SK-N-SH treated with all-trans-retinoic acid at 6 μM for 48 hours (cell line): ENCODE data around the gene ZBTB39.

ENCODE experiments used
- ATAC-seq: fragments of 200-7000 bp; cut with Tn5 transposase; 3 replicates; pipeline ENCODE4 v1.9.1; 2020; ENCODE audit warnings: mild to moderate bottlenecking, moderate library complexity
- ARNTL ChIP-seq: fragments of 450-650 bp; formaldehyde crosslinking; IDR thresholded peaks from 2 replicates; pipeline ENCODE4 v1.5.0; 2020; ENCODE audit warnings: low read depth, mild to moderate bottlenecking, moderate library complexity, borderline replicate concordance
- BACH2 ChIP-seq: fragments of 250-450 bp; sonication (Bioruptor Pico); IDR thresholded peaks from 2 replicates; pipeline ENCODE4 v1.9.0; 2021; ENCODE audit warnings: mild to moderate bottlenecking, borderline replicate concordance
- CSDC2 ChIP-seq: fragments of 250-450 bp; sonication (Bioruptor Pico); IDR thresholded peaks from 2 replicates; pipeline ENCODE4 v1.5.0; 2020; ENCODE audit warnings: mild to moderate bottlenecking, moderate library complexity
- ESRRG ChIP-seq: fragments of 250-450 bp; sonication (Bioruptor Pico); IDR thresholded peaks from 2 replicates; pipeline ENCODE4 v1.6.1; 2021; ENCODE audit warnings: mild to moderate bottlenecking
- GLIS3 ChIP-seq: fragments of 250-450 bp; sonication (Bioruptor Pico); IDR thresholded peaks from 2 replicates; pipeline ENCODE4 v1.5.0; 2020; ENCODE audit warnings: mild to moderate bottlenecking, moderate library complexity
- ISL1 ChIP-seq: fragments of 250-450 bp; sonication (Bioruptor Pico); IDR thresholded peaks from 2 replicates; pipeline ENCODE4 v2.1.2; 2022; ENCODE audit warnings: mild to moderate bottlenecking, moderate library complexity
- OSR1 ChIP-seq: fragments of 250-450 bp; sonication (Bioruptor Pico); IDR thresholded peaks from 2 replicates; pipeline ENCODE4 v1.8.0; 2022; ENCODE audit warnings: moderate library complexity, mild to moderate bottlenecking, inconsistent platforms
- PPARA ChIP-seq: fragments of 250-450 bp; sonication (Bioruptor Pico); IDR thresholded peaks from 2 replicates; pipeline ENCODE4 v1.5.0; 2020; ENCODE audit warnings: mild to moderate bottlenecking, borderline replicate concordance
- RARB ChIP-seq: fragments of 250-450 bp; sonication (Bioruptor Pico); IDR thresholded peaks from 2 replicates; pipeline ENCODE4 v1.8.0; 2021; ENCODE audit warnings: mild to moderate bottlenecking, moderate library complexity
- SNAI2 ChIP-seq: fragments of 250-450 bp; sonication (Bioruptor Pico); IDR thresholded peaks from 2 replicates; pipeline ENCODE4 v1.5.0; 2020; ENCODE audit warnings: mild to moderate bottlenecking, moderate library complexity
- TCF4 ChIP-seq: fragments of 250-450 bp; sonication (Bioruptor Pico); IDR thresholded peaks from 2 replicates; pipeline ENCODE4 v1.8.0; 2021; ENCODE audit warnings: mild to moderate bottlenecking, moderate library complexity, borderline replicate concordance
- TOX ChIP-seq: fragments of 250-450 bp; sonication (Bioruptor Pico); IDR thresholded peaks from 2 replicates; pipeline ENCODE4 v1.8.0; 2021; ENCODE audit warnings: mild to moderate bottlenecking, moderate library complexity, borderline replicate concordance
- ZC3H10 ChIP-seq: fragments of 250-450 bp; sonication (Bioruptor Pico); IDR thresholded peaks from 2 replicates; pipeline ENCODE4 v1.5.1; 2021; ENCODE audit warnings: mild to moderate bottlenecking, moderate library complexity
- ZFP3 ChIP-seq: fragments of 250-450 bp; sonication (Bioruptor Pico); IDR thresholded peaks from 2 replicates; pipeline ENCODE4 v1.5.0; 2020; ENCODE audit warnings: mild to moderate bottlenecking, moderate library complexity
- ZFP30 ChIP-seq: fragments of 450-650 bp; formaldehyde crosslinking; IDR thresholded peaks from 2 replicates; pipeline ENCODE4 v1.5.0; 2022; ENCODE audit warnings: mild to moderate bottlenecking, moderate library complexity
- ZNF565 ChIP-seq: fragments of 450-650 bp; formaldehyde crosslinking; conservative IDR thresholded peaks from 2 replicates; pipeline ENCODE4 v1.5.0; 2020; ENCODE audit warnings: low read depth, mild to moderate bottlenecking, moderate library complexity
- ZNF70 ChIP-seq: fragments of 450-650 bp; formaldehyde crosslinking; IDR thresholded peaks from 2 replicates; pipeline ENCODE4 v1.5.0; 2020; ENCODE audit warnings: mild to moderate bottlenecking, moderate library complexity
- ZNF8 ChIP-seq: fragments of 450-650 bp; formaldehyde crosslinking; IDR thresholded peaks from 2 replicates; pipeline ENCODE4 v1.5.0; 2020; ENCODE audit warnings: mild to moderate bottlenecking, moderate library complexity
- TF ChIP-seq, protein P1 (sequence below): fragments of 250-450 bp; sonication (Bioruptor Pico); IDR thresholded peaks from 2 replicates; pipeline ENCODE4 v1.5.0; 2020; ENCODE audit warnings: mild to moderate bottlenecking, moderate library complexity
- TF ChIP-seq, protein P2 (sequence below): fragments of 250-450 bp; sonication (Bioruptor Pico); IDR thresholded peaks from 2 replicates; pipeline ENCODE4 v1.8.0; 2021; ENCODE audit warnings: low read depth, mild to moderate bottlenecking, moderate library complexity, borderline replicate concordance
- TF ChIP-seq, protein P3 (sequence below): fragments of 250-450 bp; sonication (Bioruptor Pico); IDR thresholded peaks from 2 replicates; pipeline ENCODE4 v1.5.1; 2020; ENCODE audit warnings: low read depth, mild to moderate bottlenecking, moderate library complexity
- TF ChIP-seq, protein P4 (sequence below): fragments of 250-450 bp; sonication (Bioruptor Pico); IDR thresholded peaks from 2 replicates; pipeline ENCODE4 v1.8.0; 2020; ENCODE audit warnings: mild to moderate bottlenecking, moderate library complexity, borderline replicate concordance

The ZBTB39 gene

DNA sequence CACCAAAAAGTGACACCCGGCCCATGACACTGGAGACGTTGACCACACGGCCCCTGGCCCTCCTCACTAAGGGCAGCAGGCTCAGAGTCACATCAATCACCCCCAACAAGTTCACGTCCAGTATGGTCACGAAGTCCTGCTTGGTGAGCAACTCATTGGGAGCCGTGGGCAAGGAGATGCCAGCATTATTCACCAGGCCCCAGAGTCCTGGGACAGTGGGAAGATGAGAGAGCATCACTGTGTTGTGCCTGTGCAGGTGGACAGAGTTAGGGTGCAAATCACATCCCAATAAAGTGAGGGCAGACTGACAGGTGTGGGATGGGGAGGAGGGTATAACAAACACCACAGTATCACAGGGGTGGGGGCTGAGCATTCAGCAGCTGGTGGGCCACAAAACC is 51.4 kb downstream of the ZBTB39 start:
- TF ChIP-seq BACH2 (no peak), ESRRG (CRISPR knock-in tag) (no peak), ZC3H10 (CRISPR knock-in tag) (no peak), RARB (CRISPR knock-in tag) (no peak), OSR1 (CRISPR knock-in tag) (no peak), ZNF70 (no peak), ZFP3 (no peak), SNAI2 (CRISPR knock-in tag) (no peak), ZFP30 (CRISPR knock-in tag) (no peak), GLIS3 (no peak), ZNF565 (CRISPR knock-in tag) (no peak), ARNTL (CRISPR knock-in tag) (no peak), TCF4 (no peak), PPARA (CRISPR knock-in tag) (no peak), TOX (CRISPR knock-in tag) (no peak), CSDC2 (CRISPR knock-in tag) (no peak), ZNF8 (no peak), ISL1 (no peak)
- TF ChIP-seq, protein P1, sequence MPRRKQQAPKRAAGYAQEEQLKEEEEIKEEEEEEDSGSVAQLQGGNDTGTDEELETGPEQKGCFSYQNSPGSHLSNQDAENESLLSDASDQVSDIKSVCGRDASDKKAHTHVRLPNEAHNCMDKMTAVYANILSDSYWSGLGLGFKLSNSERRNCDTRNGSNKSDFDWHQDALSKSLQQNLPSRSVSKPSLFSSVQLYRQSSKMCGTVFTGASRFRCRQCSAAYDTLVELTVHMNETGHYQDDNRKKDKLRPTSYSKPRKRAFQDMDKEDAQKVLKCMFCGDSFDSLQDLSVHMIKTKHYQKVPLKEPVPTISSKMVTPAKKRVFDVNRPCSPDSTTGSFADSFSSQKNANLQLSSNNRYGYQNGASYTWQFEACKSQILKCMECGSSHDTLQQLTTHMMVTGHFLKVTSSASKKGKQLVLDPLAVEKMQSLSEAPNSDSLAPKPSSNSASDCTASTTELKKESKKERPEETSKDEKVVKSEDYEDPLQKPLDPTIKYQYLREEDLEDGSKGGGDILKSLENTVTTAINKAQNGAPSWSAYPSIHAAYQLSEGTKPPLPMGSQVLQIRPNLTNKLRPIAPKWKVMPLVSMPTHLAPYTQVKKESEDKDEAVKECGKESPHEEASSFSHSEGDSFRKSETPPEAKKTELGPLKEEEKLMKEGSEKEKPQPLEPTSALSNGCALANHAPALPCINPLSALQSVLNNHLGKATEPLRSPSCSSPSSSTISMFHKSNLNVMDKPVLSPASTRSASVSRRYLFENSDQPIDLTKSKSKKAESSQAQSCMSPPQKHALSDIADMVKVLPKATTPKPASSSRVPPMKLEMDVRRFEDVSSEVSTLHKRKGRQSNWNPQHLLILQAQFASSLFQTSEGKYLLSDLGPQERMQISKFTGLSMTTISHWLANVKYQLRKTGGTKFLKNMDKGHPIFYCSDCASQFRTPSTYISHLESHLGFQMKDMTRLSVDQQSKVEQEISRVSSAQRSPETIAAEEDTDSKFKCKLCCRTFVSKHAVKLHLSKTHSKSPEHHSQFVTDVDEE (CRISPR knock-in tag), result no peak
- TF ChIP-seq, protein P2, sequence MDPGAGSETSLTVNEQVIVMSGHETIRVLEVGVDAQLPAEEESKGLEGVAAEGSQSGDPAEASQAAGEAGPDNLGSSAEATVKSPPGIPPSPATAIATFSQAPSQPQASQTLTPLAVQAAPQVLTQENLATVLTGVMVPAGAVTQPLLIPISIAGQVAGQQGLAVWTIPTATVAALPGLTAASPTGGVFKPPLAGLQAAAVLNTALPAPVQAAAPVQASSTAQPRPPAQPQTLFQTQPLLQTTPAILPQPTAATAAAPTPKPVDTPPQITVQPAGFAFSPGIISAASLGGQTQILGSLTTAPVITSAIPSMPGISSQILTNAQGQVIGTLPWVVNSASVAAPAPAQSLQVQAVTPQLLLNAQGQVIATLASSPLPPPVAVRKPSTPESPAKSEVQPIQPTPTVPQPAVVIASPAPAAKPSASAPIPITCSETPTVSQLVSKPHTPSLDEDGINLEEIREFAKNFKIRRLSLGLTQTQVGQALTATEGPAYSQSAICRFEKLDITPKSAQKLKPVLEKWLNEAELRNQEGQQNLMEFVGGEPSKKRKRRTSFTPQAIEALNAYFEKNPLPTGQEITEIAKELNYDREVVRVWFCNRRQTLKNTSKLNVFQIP (CRISPR knock-in tag), result no peak
- no peak for ATAC-seq

DNA sequence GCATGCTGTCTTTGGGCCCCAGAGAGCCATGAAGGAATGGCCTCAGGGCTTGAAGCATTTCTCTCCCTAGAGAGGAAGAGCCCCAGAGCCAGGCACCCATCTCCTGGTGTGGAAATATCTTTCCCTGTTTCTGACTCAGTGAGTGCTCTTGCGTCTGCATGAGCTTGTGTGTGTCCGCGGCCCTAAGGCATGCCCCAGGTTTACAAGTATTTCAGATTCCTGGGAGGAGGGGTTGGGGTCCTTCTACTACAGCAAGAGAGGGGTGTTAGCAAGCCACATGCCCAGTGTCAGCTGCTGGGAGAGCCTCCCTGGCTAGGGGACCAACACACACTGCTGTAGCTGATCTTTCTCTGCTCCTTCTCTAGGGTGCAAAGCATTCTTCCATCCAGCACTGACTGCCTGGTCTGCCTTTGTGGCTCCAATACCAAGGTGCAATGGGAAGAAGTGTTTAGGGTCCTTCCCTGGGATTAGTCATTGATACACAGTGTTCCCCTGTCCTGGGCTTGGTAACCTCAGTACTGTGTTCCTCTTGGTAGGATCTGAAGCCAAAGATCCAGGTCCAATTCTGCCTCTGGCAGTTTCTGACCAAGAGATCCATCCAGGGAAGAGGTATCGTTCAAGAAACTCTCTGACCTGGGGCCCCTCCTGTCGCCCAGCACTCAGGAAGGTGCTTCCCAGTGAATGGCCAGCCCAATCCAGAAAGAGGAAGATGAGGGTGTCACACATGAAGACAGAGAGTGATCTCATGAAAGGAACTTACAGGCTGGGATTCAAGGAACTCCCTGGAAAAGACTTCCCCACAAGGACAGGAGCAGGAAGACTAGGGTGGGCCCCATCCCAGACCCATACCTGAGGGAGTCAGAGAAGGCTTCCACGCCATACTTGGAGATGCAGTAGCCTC is 52.0 kb downstream of the ZBTB39 start:
- ATAC-seq, result no peak
- TF ChIP-seq ZFP30 (CRISPR knock-in tag), result no peak
- TF ChIP-seq ZNF565 (CRISPR knock-in tag), result no peak
- no peak for TF ChIP-seq SNAI2 (CRISPR knock-in tag)
- no peak for TF ChIP-seq CSDC2 (CRISPR knock-in tag)
- no peak for TF ChIP-seq TOX (CRISPR knock-in tag)
- TF ChIP-seq TCF4, result no peak
- TF ChIP-seq ZNF70, result no peak
- TF ChIP-seq ZNF8, result no peak
- TF ChIP-seq, protein P3, sequence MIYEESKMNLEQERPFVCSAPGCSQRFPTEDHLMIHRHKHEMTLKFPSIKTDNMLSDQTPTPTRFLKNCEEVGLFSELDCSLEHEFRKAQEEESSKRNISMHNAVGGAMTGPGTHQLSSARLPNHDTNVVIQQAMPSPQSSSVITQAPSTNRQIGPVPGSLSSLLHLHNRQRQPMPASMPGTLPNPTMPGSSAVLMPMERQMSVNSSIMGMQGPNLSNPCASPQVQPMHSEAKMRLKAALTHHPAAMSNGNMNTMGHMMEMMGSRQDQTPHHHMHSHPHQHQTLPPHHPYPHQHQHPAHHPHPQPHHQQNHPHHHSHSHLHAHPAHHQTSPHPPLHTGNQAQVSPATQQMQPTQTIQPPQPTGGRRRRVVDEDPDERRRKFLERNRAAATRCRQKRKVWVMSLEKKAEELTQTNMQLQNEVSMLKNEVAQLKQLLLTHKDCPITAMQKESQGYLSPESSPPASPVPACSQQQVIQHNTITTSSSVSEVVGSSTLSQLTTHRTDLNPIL, result no peak
- TF ChIP-seq, protein P4, sequence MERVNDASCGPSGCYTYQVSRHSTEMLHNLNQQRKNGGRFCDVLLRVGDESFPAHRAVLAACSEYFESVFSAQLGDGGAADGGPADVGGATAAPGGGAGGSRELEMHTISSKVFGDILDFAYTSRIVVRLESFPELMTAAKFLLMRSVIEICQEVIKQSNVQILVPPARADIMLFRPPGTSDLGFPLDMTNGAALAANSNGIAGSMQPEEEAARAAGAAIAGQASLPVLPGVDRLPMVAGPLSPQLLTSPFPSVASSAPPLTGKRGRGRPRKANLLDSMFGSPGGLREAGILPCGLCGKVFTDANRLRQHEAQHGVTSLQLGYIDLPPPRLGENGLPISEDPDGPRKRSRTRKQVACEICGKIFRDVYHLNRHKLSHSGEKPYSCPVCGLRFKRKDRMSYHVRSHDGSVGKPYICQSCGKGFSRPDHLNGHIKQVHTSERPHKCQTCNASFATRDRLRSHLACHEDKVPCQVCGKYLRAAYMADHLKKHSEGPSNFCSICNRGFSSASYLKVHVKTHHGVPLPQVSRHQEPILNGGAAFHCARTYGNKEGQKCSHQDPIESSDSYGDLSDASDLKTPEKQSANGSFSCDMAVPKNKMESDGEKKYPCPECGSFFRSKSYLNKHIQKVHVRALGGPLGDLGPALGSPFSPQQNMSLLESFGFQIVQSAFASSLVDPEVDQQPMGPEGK (CRISPR knock-in tag), result no peak
- TF ChIP-seq, all 23 proteins: peak for 0

DNA sequence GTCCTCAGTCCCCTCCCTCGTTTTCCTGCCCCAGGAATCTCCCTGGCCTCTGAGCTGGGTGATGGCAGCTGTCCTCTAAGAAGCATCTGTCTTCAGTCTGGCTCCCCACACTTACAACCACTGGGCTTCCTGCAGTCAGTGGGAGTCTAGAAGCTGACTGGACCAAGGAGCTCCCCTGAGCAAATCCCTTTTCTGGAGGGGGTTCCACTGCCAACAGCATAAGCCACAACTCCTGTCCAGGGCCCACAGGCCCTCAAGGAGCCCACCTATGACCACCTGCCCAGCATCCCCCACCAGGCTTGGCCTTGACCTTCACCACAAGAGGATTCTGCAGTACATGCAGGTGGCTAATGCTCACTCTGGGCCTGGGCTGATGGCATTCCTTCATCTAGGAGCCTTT is 53.0 kb downstream of the ZBTB39 start:
- ATAC-seq, result no peak
- TF ChIP-seq ISL1, result no peak
- no peak for TF ChIP-seq ZNF8
- no peak for TF ChIP-seq ARNTL (CRISPR knock-in tag)
- TF ChIP-seq, protein P3, result no peak
- no peak for TF ChIP-seq ZFP3
- TF ChIP-seq ESRRG (CRISPR knock-in tag), result no peak
- TF ChIP-seq TOX (CRISPR knock-in tag), result no peak
- no peak for TF ChIP-seq PPARA (CRISPR knock-in tag)
- no peak for TF ChIP-seq BACH2
- no peak for TF ChIP-seq RARB (CRISPR knock-in tag)
- no peak for TF ChIP-seq ZNF70
